HCT116 (cell line): ENCODE measurements around the gene COA8.

Experiments used
- CEBPB ChIP-seq: IDR thresholded peaks from 2 replicates; pipeline ENCODE4 v1.6.1; 2012; ENCODE audit warnings: low read depth
- EZH2 ChIP-seq: fragments of 200-600 bp; sonication (generic); IDR thresholded peaks from 2 replicates; pipeline ENCODE4 v1.6.1; 2017; ENCODE audit warnings: antibody characterized with exemption, mixed run types
- EZH2phosphoT487 ChIP-seq: fragments of 200-600 bp; IDR thresholded peaks from 2 replicates; pipeline ENCODE4 v1.6.1; 2018; ENCODE audit warnings: antibody characterized with exemption, borderline replicate concordance
- POLR2A ChIP-seq: IDR thresholded peaks from 2 replicates; pipeline ENCODE4 v1.7.0; 2011; ENCODE audit warnings: borderline replicate concordance; ENCODE audit not compliant: insufficient read depth, insufficient read length; ENCODE audit errors: extremely low read depth
- POLR2AphosphoS5 ChIP-seq: IDR thresholded peaks from 2 replicates; pipeline ENCODE4 v1.6.1; 2011; ENCODE audit warnings: mild to moderate bottlenecking, low read depth, low read length, moderate library complexity
- RAD21 ChIP-seq: IDR thresholded peaks from 2 replicates; pipeline ENCODE4 v1.6.1; 2012; ENCODE audit warnings: low read depth, mild to moderate bottlenecking
- SIN3A ChIP-seq: IDR thresholded peaks from 2 replicates; pipeline ENCODE4 v1.6.1; 2012; ENCODE audit warnings: low read depth
- YY1 ChIP-seq: IDR thresholded peaks from 2 replicates; pipeline ENCODE4 v1.6.1; 2011; ENCODE audit warnings: low read length, low read depth, moderate library complexity, mild to moderate bottlenecking; ENCODE audit not compliant: insufficient replicate concordance; ENCODE audit errors: extremely low read depth
- TF ChIP-seq, protein P1 (sequence below), 3 experiments: fragments of 200-600 bp in 1 of 3; sonication (generic) in 1 of 3; IDR thresholded peaks in 2 of 3; conservative IDR thresholded peaks in 1 of 3; 2 replicates each; pipeline ENCODE4 v1.5.1; 2012 to 2017; ENCODE audit warnings: low read depth in 2 of 3, low read length in 2 of 3, antibody characterized with exemption in 1 of 3, borderline replicate concordance in 1 of 3, control low read depth in 1 of 3, mild to moderate bottlenecking in 1 of 3, mixed read lengths in 1 of 3, mixed run types in 1 of 3, moderate library complexity in 1 of 3; ENCODE audit not compliant: insufficient read depth in 1 of 3

- TF ChIP-seq RAD21 (no peak), EZH2phosphoT487 (no peak), POLR2A (no peak), SIN3A (no peak), EZH2 (no peak), POLR2AphosphoS5 (no peak), CEBPB (no peak), YY1 (no peak)
- TF ChIP-seq, protein P1, sequence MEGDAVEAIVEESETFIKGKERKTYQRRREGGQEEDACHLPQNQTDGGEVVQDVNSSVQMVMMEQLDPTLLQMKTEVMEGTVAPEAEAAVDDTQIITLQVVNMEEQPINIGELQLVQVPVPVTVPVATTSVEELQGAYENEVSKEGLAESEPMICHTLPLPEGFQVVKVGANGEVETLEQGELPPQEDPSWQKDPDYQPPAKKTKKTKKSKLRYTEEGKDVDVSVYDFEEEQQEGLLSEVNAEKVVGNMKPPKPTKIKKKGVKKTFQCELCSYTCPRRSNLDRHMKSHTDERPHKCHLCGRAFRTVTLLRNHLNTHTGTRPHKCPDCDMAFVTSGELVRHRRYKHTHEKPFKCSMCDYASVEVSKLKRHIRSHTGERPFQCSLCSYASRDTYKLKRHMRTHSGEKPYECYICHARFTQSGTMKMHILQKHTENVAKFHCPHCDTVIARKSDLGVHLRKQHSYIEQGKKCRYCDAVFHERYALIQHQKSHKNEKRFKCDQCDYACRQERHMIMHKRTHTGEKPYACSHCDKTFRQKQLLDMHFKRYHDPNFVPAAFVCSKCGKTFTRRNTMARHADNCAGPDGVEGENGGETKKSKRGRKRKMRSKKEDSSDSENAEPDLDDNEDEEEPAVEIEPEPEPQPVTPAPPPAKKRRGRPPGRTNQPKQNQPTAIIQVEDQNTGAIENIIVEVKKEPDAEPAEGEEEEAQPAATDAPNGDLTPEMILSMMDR (IDR thresholded peaks at IDR 0.05 in 2 of 3, conservative IDR thresholded peaks at IDR 0.05 in 1 of 3; ENCODE audit: borderline replicate concordance in 1 of 3, insufficient read depth in 1 of 3, low read depth in 2 of 3, low read length in 2 of 3): no peak
Observed at GRCh38 chr14:103521951-103522563, 40.7 kb upstream of the COA8 start.
